Left hindlimb (tissue), 1 donor: ENCODE results near the gene LRCH4.
A peak's percentile ranks its signal among the peaks of the same experiment; 100 is the strongest.
"Not testable (repeated sequence)": the region's sequence is repeated elsewhere in the genome, so short reads cannot be mapped to it uniquely, and the experiment has no call there.

Experiments used
- DNase-seq: peaks from one replicate; pipeline ENCODE4 v3.0.0-alpha.2; 2018

The LRCH4 gene

DNA sequence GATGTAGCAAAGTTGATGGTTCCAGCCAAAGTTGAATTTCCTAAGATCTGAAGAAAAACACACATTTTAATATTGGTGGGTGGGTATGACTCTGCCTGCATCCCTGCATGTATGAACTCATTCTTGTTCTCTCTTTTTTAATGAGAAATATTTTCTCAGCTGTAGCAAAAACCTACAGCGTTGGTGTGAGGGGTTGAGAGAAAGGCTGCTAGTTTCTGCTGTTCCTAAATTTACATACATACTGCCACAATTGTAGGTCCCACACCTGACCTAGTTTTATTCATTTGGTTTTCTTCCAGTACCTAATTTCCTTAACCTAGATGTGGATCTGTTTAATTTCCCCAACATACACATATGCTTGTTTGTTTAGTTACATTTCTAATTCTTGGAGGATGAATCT lies 42.3 kb downstream of the LRCH4 start:
- DNase-seq, result no peak

DNA sequence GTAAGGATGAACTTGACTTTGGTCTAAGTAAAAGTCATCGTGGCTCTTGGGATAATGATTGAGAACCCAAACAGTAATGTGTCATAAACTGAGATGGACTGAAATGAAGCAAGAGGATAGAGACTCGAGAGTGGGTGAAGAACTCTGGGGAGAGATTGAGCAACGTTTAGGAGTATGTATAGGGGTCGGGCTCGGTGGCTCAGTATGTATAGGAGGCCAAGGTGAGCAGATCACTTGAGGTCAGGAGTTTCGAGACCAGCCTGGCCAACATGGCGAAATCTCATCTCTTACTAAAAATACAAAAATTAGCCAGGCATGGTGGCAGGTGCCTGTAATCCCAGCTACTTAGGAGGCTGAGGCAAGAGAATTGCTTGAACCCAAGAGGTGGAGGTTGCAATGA lies 44.6 kb downstream of the LRCH4 start:
- DNase-seq, result not testable (repeated sequence)

DNA sequence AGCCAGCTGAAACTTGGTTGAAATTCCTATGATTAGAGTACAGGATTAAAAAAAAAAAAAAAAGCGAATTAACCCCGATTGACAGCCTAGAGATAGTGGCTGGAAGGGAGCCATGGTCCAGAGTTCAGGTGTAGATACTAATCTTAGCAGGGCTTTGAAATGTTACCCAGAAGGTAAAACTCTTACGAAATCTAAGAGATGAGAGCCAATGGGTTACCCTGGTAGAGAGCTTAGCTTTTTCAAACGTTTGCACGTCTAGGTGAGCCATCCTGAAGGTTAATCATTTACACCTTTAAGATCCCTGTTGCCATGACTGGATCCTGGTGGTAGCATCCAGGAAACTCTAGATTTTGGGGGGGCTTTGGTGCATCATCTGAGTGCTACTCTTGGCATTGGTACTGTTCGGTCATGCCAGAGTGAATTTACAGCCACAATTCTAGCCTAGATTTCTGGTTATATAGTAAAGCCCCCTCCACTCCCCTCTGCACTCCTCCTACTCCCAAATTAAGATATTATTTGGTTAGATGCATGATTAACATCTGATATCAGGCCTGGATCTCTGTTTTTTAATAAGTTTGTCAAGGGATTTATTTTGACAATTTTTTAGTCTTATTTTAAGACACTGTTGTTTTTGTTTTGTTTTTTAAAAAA lies 45.7 kb downstream of the LRCH4 start:
- no peak for DNase-seq

DNA sequence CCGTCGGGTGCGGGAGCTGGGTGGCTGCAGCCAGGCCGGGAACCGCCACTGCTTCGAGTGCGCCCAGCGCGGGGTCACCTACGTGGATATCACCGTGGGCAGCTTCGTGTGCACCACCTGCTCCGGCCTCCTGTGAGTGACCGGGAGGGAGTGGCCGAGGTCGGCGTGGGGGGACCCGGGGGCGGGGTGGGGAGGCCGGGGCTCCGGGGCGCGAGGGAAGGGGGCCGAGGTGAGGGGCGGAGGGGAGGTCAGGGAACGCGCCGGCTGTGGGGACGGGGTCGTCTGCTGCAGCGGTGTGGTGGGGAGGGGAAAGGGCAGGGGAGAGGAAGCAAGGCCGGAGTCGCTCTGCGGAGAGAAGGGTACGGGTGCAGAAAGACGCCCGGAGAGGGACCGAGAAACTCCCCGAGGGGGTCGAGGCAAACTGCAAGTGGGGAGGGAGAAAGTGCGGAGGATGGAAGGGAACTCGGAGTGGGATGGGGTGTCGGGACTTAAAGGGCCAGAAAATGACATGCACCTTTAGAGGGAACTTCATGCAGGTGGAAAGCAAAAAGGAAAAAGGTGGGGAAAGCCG lies 46.4 kb downstream of the LRCH4 start:
- no peak for DNase-seq

DNA sequence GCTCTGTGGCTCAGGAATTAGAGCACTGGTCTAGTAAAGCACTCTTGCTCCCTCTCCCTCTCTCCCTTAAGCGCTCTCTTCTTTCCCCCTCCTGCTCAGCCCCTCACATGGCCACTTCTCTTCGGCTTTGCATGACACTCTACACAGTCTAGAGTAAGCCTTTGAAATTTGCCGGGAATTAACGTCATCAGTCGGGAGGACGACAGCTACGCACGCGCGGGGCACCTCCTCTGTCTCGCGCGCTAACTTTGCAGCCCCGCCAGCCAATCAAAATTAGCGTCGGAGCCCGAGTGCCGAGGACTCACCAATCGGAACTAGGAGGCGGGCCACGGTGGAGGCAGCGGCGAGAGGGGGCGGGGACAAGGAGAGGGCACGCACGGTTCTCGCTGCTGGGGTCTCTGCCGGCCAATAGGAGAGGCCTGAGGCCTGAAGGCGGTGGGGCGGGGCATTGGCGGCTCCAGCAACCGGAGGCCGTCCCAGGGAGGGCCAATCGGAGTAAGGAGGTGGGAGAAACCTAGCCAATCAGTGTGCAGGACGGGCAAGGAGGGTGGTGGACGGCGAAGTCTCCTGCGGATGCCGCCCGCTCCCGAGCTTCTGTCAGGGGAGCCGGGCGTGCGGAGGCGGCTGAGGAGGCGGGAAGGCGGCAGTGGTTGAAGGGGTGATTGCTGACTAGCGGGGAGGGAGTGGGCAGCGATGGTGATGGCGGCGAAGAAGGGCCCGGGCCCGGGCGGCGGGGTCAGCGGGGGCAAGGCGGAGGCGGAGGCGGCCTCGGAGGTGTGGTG lies 47.1 kb downstream of the LRCH4 start, which contains the start of gene AGFG2:
Gene AGFG2, plus strand, starts transcription at position 550 of the 782 bp plus-strand sequence. Its CDS starts 144 bp downstream, at position 694.
- DNase-seq, result peak; percentile 100

DNA sequence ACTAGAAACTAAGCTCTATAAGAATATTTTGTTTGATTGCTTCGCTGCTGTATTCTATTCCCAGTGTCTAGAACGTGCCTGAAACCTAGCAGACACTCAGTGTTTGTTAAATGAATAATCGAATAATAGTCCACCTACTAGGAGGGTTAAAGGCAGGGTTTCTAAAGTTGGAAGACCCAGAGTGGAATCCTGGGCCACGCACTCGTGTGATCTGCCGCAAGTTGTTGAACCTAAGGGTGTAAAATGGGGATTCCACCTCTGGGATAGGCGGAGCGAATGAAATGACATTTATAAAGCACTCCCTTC lies 47.6 kb downstream of the LRCH4 start:
- no peak for DNase-seq

DNA sequence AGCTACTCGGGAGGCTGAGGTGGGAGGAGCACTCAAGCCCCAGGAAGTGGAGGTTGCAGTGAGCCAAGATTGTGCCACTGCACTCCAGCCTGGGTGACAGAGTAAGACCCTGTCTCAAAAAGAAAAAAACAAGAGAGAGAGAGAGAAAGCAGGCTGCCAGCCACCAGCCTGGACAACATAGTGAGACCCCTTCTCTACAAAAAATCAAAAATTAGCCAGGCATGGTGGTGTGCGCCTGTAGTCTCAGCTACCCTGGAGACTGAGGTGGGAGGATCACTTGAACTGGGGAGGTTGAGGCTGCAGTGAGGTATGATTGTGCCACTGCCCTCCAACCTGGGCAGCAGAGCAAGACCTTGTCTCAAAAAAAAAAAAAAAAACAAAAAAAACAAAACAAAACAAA lies 49.2 kb downstream of the LRCH4 start:
- not testable (repeated sequence) for DNase-seq

DNA sequence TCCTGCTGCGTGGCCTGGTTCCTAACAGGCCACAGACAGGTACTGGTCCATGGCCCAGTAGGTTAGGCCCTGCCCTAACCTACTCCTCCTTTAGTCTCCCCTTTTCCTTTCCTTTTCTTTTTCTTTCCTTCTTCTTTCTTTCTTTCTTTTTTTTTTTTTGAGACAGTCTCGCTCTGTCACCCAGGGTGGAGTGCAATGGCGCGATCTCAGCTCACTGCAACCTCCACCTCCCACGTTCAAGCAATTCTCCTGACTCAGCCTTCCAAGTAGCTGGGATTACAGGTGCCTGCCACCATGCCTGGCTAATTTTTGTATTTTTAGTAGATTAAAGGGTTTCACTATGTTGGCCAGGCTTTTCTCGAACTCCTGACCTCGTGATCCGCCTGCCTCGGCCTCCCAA lies 49.9 kb downstream of the LRCH4 start:
- DNase-seq, result not testable (repeated sequence)

DNA sequence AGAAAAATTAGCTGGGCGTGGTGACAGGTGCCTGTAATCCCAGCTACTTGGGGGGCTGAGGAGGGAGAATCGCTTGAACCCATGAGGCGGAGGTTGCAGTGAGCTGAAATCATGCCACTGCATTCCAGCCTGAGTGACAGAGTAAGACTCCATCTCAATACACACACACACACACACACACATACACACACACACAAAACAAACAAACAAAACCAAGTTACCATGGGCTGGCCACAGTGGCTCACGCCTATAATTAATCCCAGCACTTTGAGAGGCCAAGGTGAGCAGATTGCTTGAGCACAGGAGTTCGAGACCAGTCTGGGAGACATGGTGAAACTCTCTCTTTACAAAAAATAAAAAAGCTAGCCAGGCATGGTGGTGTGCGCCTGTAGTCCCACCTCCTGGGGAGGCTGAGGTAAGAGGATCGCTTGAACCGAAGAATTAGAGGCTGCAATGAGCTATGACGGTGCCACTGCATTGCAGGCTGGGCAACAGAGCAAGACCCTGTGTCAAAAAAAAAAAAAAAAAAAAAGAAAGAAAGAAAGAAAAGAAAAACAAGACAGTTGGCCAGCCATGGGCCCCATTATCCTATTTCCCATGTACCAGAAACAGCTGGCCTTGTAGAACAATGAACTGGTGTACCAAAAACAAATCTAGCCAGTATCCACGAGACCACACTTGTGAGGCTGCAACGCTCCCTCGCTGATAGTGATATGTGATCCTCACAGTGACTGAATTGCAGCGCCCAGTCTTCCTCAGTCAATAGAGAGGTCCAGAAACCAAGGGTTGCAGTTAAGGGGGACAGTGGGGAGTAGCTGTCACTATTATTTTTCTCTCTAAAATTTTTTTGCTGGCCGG lies 53.5 kb downstream of the LRCH4 start:
- DNase-seq, result no peak

DNA sequence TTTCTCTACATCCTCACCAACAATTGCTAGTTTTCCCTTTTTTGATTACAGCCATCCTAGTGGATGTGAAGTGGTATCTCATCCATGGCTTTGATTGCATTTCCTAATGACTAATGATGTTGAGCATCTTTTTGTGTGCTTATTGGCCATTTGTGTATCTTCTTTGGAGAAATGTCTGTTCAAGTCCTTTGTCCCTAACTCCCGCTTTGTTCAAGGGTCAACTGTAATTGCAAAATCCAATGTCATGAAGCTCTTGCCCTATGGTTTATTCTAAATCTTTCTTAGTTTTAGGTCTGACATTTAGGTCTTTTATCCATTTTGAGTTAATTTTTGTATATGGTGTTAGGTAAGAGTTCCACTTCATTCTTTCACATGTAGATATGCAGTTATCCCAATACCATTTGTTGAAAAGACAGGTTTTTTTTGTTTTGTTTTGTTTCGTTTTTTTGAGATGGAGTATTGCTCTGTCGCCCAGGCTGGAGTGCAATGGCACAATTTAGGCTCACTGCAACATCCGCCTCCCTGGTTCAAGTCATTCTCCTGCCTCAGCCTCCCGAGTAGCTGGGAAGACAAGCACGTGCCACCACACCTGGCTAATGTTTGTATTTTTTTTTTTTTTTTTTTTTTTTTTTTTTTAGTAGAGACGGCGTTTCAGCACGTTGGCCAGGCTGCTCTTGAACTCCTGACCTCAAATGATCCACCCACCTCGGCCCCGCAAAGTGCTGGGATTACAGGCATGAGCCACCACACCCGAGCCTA lies 57.6 kb downstream of the LRCH4 start:
- DNase-seq, result not testable (repeated sequence)
